B cell (primary cell): ENCODE data around the gene HNRNPAB. TPM values are rescaled to one million over a fixed set of nuclear protein-coding genes. Genes with fewer than 3 reads are reported as not detected.

Source experiments
- ATAC-seq: fragments of 200-7000 bp; cut with Tn5 transposase; one replicate; pipeline ENCODE4 v1.10.0; 2021; ENCODE audit warnings: low read depth, mild to moderate bottlenecking, moderate number of reproducible peaks, moderate library complexity
- CTCF ChIA-PET: fragments of 350-600 bp; sonication (Branson Sonifier 250); formaldehyde crosslinking; loops from one replicate; lab custom pipeline; 2021; ENCODE audit warnings: antibody characterized with exemption, inconsistent platforms; lab: Charles Lee
- POLR2A ChIA-PET: fragments of 350-600 bp; sonication (Branson Sonifier 250); formaldehyde crosslinking; loops from one replicate; lab custom pipeline; 2021; ENCODE audit warnings: antibody characterized with exemption; lab: Charles Lee
- DNase-seq: peaks from one replicate; pipeline ENCODE4 v3.0.0; 2013
- H2AFZ ChIP-seq: 2 replicates; pipeline ENCODE4 v1.6.1; 2012; ENCODE audit warnings: mild to moderate bottlenecking, low read depth, low read length; ENCODE audit not compliant: insufficient read depth, poor library complexity, severe bottlenecking
- H3K27ac ChIP-seq, 2 donors: 1 replicate in 1 of 2; 2 replicates in 1 of 2; pipeline ENCODE4 v1.5.1; 2012 to 2013; ENCODE audit warnings: low read length in 2 of 2, mild to moderate bottlenecking in 2 of 2, moderate library complexity in 1 of 2
- H3K27me3 ChIP-seq, 4 experiments: fragments of 200-600 bp in 1 of 4; sonication (generic) in 1 of 4; replicated peaks in 1 of 4; 1 replicate in 2 of 4; 2 replicates in 2 of 4; pipeline versions ENCODE4 v1.6.1 to v1.7.0; 2013 to 2016; ENCODE audit warnings: low read length in 3 of 4, mild to moderate bottlenecking in 2 of 4, mixed read lengths in 1 of 4, moderate library complexity in 1 of 4; ENCODE audit not compliant: insufficient read depth in 4 of 4, control insufficient read depth in 3 of 4; ENCODE audit errors: control extremely low read depth in 1 of 4
- H3K36me3 ChIP-seq, 2 experiments: replicated peaks in 1 of 2; 1 replicate in 1 of 2; 2 replicates in 1 of 2; pipeline versions ENCODE4 v1.6.1 to v1.7.1; 2013; ENCODE audit warnings: low read length in 1 of 2; ENCODE audit not compliant: insufficient read depth in 2 of 2, control insufficient read depth in 1 of 2; ENCODE audit errors: control extremely low read depth in 1 of 2, extremely low read depth in 1 of 2
- H3K4me1 ChIP-seq, 2 donors: fragments of 200-600 bp in 1 of 2; sonication (generic) in 1 of 2; 1 replicate in 1 of 2; 2 replicates in 1 of 2; pipeline versions ENCODE4 v1.5.1 to v1.6.1; 2013 to 2017; ENCODE audit warnings: low read length in 2 of 2; ENCODE audit not compliant: control insufficient read depth in 2 of 2, insufficient read depth in 2 of 2
- H3K4me2 ChIP-seq: replicated peaks from 2 replicates; pipeline ENCODE3; 2012; ENCODE audit warnings: mild to moderate bottlenecking, low read depth, low read length; ENCODE audit not compliant: poor library complexity, severe bottlenecking
- H3K4me3 ChIP-seq, 5 experiments: fragments of 200-600 bp in 1 of 5; sonication (generic) in 1 of 5; 1 replicate in 3 of 5; 2 replicates in 2 of 5; pipeline versions ENCODE4 v1.5.1 to v1.7.0; 2011 to 2016; ENCODE audit warnings: low read length in 4 of 5, mild to moderate bottlenecking in 4 of 5, low read depth in 2 of 5, control low read depth in 1 of 5, moderate library complexity in 1 of 5; ENCODE audit not compliant: insufficient read depth in 1 of 5; ENCODE audit errors: control extremely low read depth in 1 of 5, extremely low read depth in 1 of 5
- H3K79me2 ChIP-seq: fragments of 200-600 bp; sonication (generic); one replicate; pipeline ENCODE4 v1.6.0; 2016; ENCODE audit warnings: low read length; ENCODE audit not compliant: control insufficient read depth, insufficient read depth
- H3K9ac ChIP-seq: fragments of 200-600 bp; sonication (generic); 2 replicates; pipeline ENCODE4 v1.6.1; 2017; ENCODE audit warnings: mild to moderate bottlenecking, low read length, moderate library complexity
- H3K9me3 ChIP-seq, 3 donors: one replicate each; pipeline versions ENCODE4 v1.6.1 to v1.7.1; 2013; ENCODE audit warnings: low read length in 2 of 3; ENCODE audit not compliant: control insufficient read depth in 2 of 3, insufficient read depth in 1 of 3; ENCODE audit errors: control extremely low read depth in 1 of 3
- H4K20me1 ChIP-seq: 2 replicates; pipeline ENCODE4 v1.6.0; 2012; ENCODE audit warnings: mild to moderate bottlenecking, low read length; ENCODE audit not compliant: insufficient read depth, control insufficient read depth, poor library complexity, severe bottlenecking
- H3K27ac Mint-ChIP-seq: one replicate; pipeline ENCODE4 v1.8.0; 2021; ENCODE audit warnings: mixed read lengths
- H3K27me3 Mint-ChIP-seq: one replicate; pipeline ENCODE4 v1.8.0; 2021; ENCODE audit warnings: mixed read lengths
- H3K4me1 Mint-ChIP-seq: one replicate; pipeline ENCODE4 v1.8.0; 2021; ENCODE audit warnings: mixed read lengths
- H3K4me3 Mint-ChIP-seq: one replicate; pipeline ENCODE4 v1.8.0; 2021; ENCODE audit warnings: mixed read lengths
- H3K9me3 Mint-ChIP-seq: one replicate; pipeline ENCODE4 v1.8.0; 2022; ENCODE audit warnings: mixed read lengths; ENCODE audit not compliant: insufficient read depth
- CTCF ChIP-seq: fragments of 200-600 bp; IDR thresholded peaks from one replicate; pipeline ENCODE4 v1.8.0; 2022; ENCODE audit warnings: antibody characterized with exemption, mild to moderate bottlenecking
- EZH2 ChIP-seq: IDR thresholded peaks from 2 replicates; pipeline ENCODE4 v1.6.1; 2012; ENCODE audit warnings: borderline replicate concordance, low read depth, mild to moderate bottlenecking, moderate library complexity, low read length; ENCODE audit not compliant: insufficient read depth, poor library complexity, severe bottlenecking
- WGBS: methylation state at CpG from one replicate; pipeline ENCODE4 v1.1.5; 2013; ENCODE audit warnings: missing lambda C conversion rate; ENCODE audit not compliant: insufficient coverage; 5-methylcytosine and 5-hydroxymethylcytosine counted together
- intact Hi-C: fragments of 100-400 bp; cut with micrococcal nuclease; formaldehyde crosslinking; loops from one replicate; pipeline ENCODE4 v1.10.0; 2022
- polyA plus RNA-seq: library from polyadenylated mRNA; depleted of rRNA; stranded (reverse); fragments of >200 nt; gene quantifications from 2 replicates; pipeline ENCODE4 v1.2.3, GENCODE V29; 2012
- total RNA-seq, 2 donors: library from RNA; stranded (reverse); fragments of 120-200 nt in 1 of 2; gene quantifications; 1 replicate in 1 of 2; 2 replicates in 1 of 2; pipeline versions ENCODE4 v1.2.3 to v1.2.4, GENCODE V29; 2013 to 2022

The HNRNPAB gene
- total and polyA plus RNA-seq, 2 donors (not counting 1 experiment from before 2014, with no cell fraction given) = 25.1 to 75.1 TPM

GRCh38 chr5:178207183-178207916 is 3.0 kb downstream of the HNRNPAB start:
- no peak overlapping the region for H3K4me3 ChIP-seq
- peaks cover 12 to 18% of the 10 kb centered on the region in 2 donors for H3K4me1 ChIP-seq
- peaks cover 55% of the 10 kb centered on the region for H4K20me1 ChIP-seq
- H3K27me3 Mint-ChIP-seq = no peaks in the 10 kb centered on the region
- ATAC-seq (no peak), DNase-seq (peak; percentile 9)
- H3K79me2 ChIP-seq = peaks cover 28% of the 10 kb centered on the region
- no peak for TF ChIP-seq CTCF
- no peak for TF ChIP-seq EZH2
- H2AFZ ChIP-seq = no peak overlapping the region
- H3K4me3 Mint-ChIP-seq = no peak overlapping the region
- no peaks in the 10 kb centered on the region for H3K9me3 Mint-ChIP-seq
- H3K27ac ChIP-seq = peak overlapping the region in 1 of 2 donors; percentile 79
- intact Hi-C loops = no loop called here
- H3K4me1 Mint-ChIP-seq = peaks cover 30% of the 10 kb centered on the region
- H3K4me2 ChIP-seq = no peak overlapping the region
- ChIA-PET POLR2A (interaction anchor here (1.2 kb wide), 1 partner anchor 25 kb away, joined by 4 read pairs; the partner anchor contains the start of gene PHYKPL), CTCF (interaction anchor here (1.3 kb wide), 1 partner anchor 27 kb away, joined by 3 read pairs; no protein-coding TSS in a partner anchor)
- WGBS = 94% methylated on average over 5 of the region's 5 CpGs
- peak overlapping the region; percentile 15 for H3K27ac Mint-ChIP-seq
- peaks cover 0 to 63% of the 10 kb centered on the region in 2 experiments for H3K36me3 ChIP-seq
- H3K9me3 ChIP-seq = no peaks in the 10 kb centered on the region
- no peaks in the 10 kb centered on the region for H3K27me3 ChIP-seq
- H3K9ac ChIP-seq = no peak overlapping the region

- no peak for ATAC-seq
These were observed 3.6 kb downstream of the HNRNPAB start for GRCh38 chr5:178207917-178208280.

More at GRCh38 chr5:178207917-178208280, 3.6 kb downstream of the HNRNPAB start:
- DNase-seq = no peak
- H3K4me3 ChIP-seq = no peak overlapping the region
- H3K4me1 ChIP-seq = peaks cover 12 to 18% of the 10 kb centered on the region in 2 donors
- H3K9me3 ChIP-seq = no peaks in the 10 kb centered on the region
- H3K27ac ChIP-seq = no peak overlapping the region
- Mint-ChIP-seq H3K27me3 (no peaks in the 10 kb centered on the region), H3K4me3 (no peak overlapping the region), H3K4me1 (peaks cover 28% of the 10 kb centered on the region), H3K9me3 (no peaks in the 10 kb centered on the region), H3K27ac (peak overlapping the region; percentile 60)
- H2AFZ ChIP-seq = no peak overlapping the region
- no peak for TF ChIP-seq EZH2
- no peak for TF ChIP-seq CTCF
- ChIA-PET CTCF (no interaction called here), POLR2A (interaction anchor here (1.2 kb wide), 1 partner anchor 24 kb away, joined by 4 read pairs; the partner anchor contains the start of gene PHYKPL)
- H3K79me2 ChIP-seq = peaks cover 31% of the 10 kb centered on the region
- no peak overlapping the region for H3K4me2 ChIP-seq
- H3K27me3 ChIP-seq = no peaks in the 10 kb centered on the region
- 100% methylated on average over 1 of the region's 1 CpG for WGBS
- H3K36me3 ChIP-seq = peaks cover 0 to 68% of the 10 kb centered on the region in 2 experiments
- no peak overlapping the region for H3K9ac ChIP-seq
- peaks cover 60% of the 10 kb centered on the region for H4K20me1 ChIP-seq
- intact Hi-C loops = no loop called here
